ENCODE results near the gene EPAS1.

GRCh38 chr2:46286715-46287114 lies 10.5 kb upstream of the EPAS1 start:
- TF ChIP-seq CTCF (IDR thresholded peaks at IDR 0.05): no peak
- TF ChIP-seq POLR2A (IDR thresholded peaks at IDR 0.05): no peak
